NCI-H1694 (cell line): ENCODE measurements around the gene EXTL2.
"Not testable (repeated sequence)": the region's sequence is repeated elsewhere in the genome, so short reads cannot be mapped to it uniquely, and the experiment has no call there.

ENCODE experiments used
- DNase-seq: peaks from one replicate; lab custom pipeline; 2025; lab: John Stamatoyannopoulos, UW

EXTL2 gene

DNA sequence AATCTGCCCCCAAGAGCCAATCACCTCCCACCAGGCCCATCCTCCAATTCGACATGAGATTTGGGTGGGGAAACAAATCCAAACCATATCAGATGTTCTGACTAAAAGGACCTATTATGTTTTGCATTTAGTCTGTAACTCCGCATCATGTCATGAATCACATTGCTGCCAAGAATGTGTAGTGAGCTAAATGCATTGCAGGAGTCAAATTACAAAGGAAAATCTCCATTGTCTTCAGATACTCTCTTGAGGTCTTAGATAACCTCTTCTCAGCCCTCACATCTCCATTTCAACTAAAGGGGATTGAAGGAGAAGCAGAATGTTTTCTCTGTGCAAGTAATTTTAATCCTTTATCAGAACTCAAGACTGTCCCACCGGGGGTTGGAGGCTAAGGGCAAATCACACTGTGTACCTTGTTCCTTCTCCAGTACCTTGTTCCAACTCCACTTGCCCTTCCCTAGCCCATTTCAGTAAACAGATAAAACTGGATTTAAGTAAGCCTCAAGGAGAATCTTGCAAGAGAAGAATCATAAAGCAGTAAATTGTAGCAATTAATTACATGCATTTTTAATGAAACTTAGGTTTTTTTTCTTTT is 34.1 kb downstream of the EXTL2 start:
- DNase-seq: no peak

DNA sequence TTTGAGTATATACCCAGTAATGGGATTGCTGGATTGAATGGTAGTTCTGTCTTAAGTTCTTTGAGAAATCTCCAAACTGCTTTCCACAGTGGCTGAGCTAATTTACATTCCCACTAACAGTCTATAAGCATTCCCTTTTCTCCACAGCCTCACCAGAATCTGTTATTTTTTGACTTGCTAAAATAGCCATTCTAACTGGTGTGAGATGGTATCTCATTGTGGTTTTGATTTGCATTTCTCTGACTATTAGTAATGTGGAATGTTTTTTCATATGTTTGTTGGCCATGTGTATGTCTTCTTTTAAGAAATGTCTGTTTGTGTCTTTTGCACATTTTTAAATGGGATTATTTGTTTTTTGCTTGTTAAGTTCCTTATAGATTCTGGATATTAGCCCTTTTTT is 39.5 kb downstream of the EXTL2 start:
- DNase-seq: not testable (repeated sequence)

DNA sequence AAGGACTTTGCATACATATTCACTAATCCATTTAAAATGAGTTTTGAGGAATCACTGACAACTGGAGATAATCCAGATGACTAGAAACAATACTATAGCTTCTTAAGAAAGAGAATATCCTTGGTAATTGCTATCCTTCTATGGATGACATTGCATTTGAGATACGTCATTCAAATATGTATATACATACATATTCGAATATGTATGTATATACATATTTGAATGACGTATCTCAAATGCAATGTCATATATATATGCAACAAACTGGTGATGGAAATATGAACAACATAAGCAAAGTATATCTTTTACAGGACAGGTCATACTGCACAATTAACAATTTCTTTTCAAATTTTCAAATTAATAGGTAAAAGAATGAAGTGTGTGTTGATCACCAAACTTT is 41.7 kb downstream of the EXTL2 start:
- DNase-seq: no peak

DNA sequence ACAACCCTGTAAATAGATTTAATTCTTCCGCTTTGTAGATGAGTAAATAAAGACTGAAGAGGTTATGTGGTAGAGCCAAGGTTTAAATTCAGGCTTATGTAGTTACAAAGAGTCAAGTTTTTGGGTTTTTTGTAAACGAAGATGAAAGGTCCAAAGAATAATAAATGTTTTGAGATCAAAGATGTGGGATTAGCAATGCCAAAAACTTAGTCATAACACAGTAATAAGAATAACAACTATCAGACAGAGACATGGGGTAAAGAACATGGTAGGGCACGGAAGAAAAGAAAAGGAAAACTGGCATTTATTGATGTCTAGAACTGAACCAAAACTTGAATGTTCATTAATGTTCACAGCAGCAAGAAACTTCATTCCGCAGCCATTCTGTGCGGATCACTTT is 42.9 kb downstream of the EXTL2 start:
- no peak for DNase-seq

DNA sequence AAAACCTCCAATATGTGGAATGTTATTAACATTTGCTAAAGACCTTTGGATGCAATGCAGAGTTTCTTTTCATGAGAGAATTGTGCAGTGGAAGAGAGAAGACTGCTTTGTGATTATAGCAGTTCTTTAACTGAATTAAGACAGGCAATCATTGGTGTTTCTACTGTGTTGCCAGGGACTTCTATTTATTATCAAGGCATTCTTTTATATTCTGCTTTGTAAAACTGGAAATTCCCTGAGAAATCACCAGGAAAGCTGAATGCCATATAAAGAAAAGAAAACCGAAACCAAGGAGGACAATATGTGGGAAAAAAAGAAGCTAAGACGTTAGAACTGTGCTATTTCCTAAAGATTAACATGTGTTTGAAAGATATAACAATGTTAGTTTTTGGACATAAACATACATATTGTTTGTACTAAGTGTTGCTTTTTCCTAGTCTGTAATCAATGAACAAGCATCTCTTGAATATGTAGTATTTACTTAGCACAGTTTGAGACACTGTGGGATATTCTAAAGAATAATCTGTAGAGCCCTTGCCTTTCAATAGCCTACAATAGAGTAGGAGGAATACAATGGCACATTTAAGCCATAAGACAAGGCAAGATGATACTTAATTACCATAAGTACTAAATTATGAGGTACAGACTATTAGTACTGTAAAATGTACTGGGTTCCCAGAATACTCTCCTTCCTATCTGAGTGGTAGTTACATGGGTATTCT is 47.1 kb downstream of the EXTL2 start:
- no peak for DNase-seq

DNA sequence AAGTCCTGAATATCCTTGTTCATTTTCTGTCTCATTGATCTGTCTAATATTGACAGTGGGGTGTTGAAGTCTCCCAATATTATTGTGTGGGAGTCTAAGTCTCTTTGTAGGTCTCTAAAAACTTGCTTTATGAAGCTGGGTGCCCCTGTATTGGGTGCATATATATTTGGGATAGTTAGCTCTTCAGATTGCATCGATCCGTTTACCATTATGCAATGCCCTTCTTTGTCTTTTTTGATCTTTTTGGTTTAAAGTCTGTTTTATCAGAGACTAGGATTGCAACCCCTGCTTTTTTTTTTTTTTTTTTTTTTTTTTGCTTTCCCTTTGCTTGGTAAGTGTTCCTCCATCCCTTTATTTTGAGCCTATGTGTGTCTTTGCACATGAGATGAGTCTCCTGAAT is 51.5 kb downstream of the EXTL2 start:
- DNase-seq: not testable (repeated sequence)

DNA sequence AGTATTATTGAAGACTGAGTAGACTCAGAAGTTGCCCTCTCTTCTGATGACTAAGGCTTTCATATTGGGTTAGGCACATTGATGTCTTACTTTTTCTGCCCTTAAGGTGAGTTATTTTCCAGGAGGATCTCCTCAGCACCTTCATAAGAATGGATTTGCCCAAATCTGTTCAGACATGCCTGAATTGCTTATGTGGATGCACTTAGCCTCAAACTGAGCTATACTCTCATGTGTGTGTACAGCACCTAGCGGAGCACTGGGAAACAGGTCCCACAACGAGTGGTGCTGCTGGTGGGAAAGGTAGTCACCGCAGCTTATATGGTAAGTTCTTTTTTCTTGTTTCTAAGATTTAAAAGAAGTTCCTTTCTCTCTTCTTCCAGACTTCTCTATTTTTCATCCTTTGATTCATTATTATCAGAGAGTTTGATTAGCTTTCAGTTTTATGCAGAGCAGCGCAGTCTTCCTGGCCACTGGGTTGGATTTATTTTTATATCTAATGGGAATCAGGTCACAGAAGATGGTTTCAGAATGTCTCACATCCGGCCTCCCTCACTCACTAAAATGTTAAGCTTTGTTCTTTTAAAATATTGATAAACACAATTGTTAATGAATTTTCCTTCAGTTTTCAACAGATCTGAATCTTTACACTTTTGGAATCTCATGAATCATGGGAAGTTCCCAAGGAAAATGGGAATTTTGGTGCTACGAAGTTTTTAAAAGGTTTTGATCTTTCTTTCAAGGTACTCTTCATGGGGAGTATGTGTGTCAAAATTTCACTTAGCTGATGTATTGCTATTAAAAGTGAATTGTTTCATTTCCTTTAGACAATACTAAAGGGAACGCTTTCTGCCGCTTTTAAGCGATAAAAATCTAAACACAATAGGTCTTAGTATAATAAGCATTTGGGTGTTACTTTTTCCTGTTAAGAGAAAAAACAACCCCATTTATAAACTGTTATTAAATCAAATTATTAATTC is 58.5 kb downstream of the EXTL2 start:
- no peak for DNase-seq

DNA sequence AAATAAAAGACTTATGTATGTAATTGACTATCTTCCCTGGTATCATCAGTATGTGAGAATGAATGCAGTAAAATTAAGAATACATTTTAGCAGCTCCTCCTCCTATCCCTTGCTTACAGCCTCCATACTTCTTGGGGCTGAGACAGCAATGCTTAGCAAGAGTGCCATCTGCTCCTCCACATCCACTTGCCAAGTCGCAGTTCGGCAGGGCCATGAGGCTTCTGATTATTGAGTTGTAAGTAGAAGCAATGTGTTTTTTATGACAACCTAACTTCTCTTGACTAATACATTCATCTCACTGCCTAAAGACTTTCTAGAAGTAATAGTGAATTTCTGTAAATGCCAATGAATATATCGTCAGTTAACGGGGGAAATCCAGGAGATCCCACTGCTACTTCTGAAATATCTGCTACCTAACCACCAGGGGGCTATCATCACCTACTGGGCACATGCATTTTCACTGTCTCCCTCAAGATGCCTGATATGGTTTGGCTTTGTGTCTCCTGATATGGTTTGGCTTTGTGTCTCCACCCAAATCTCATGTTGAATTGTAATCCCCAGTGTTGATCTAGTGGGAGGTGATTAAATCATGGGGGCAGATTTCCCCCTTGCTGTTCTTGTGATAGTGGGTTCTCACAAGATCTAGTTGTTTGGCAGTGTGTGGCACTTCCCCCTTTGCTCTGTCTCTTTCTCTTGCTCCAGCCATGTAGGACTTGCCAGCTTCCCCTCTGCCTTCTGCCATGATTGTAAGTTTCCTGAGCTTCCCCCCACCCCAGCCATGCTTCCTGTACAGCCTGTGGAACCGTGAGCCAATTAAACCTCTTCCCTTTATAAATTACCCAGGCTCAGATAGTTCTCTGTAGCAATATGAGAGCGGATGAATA is 59.6 kb downstream of the EXTL2 start:
- DNase-seq: peak; percentile 8

DNA sequence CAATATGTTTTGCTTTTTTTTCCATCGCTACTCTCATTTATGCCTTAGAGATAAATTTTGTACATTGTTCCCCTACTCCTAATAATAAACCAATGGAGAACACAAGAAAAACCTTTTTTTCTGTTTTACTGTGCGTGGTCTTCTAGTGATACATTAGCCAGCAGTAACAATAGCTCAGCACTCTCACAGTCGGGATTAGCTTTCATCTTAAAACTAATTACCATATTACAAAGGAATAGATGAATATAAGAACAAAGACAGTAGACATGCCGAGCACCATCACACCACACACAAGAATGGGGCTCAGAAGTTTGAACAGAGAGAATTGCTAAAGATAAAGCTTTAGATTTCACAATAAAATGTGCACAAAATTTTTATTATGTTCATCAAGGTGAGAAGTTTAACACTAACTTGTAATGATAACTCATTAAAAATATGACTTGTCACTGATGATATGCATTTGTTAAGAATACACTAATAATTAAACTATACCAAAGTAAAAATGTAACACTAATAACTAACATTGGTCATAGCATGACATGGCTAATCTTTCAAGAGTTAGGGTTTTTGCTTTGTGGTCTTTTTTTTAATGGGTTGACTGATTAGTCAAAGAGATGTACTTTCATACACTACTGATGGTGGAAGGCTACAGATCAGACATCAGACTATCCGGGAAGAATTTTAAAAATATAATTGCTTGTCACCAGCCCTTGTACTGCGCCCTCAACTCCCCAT is 61.8 kb downstream of the EXTL2 start:
- no peak for DNase-seq

DNA sequence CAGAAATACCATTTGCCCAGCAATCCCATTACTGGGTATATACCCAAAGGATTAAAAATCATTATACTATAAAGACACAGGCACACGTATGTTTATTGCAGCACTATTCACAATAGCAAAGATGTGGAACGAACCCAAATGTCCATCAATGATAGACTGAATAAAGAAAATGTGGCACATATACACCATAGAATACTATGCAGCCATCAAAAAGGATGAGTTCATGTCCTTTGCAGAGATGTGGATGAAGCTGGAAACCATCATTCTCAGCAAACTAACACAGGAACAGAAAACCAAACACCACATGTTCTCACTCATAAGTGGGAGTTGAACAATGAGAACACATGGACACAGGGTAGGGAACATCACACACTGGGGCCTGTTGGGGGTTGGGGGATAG is 69.0 kb downstream of the EXTL2 start:
- DNase-seq: not testable (repeated sequence)
